Mucosa of gallbladder (tissue), 1 donor: Measurements from ENCODE around the gene EBF4. TPM values are rescaled to one million over a fixed set of nuclear protein-coding genes. Genes with fewer than 3 reads are reported as not detected.
"Not testable (repeated sequence)": the region's sequence is repeated elsewhere in the genome, so short reads cannot be mapped to it uniquely, and the experiment has no call there.

ENCODE experiments used
- DNase-seq: peaks from one replicate; pipeline ENCODE4 v3.0.0-alpha.2; 2020; ENCODE audit warnings: low spot score
- total RNA-seq: library from RNA; stranded (reverse); gene quantifications from one replicate; pipeline ENCODE4 v1.2.1, GENCODE V29; 2021
- donor health status: DM: no; HTN: no; CAD: no.

Gene EBF4
- total RNA-seq, 1 donor from 2014 or later, result 12.7 TPM

GRCh38 chr20:2796011-2796660 lies 103.6 kb downstream of the EBF4 start:
- no peak for DNase-seq

- DNase-seq, result no peak
These were observed 104.8 kb downstream of the EBF4 start for GRCh38 chr20:2797136-2797983.

GRCh38 chr20:2798095-2798805 lies 105.7 kb downstream of the EBF4 start:
- no peak for DNase-seq

GRCh38 chr20:2798814-2799213 lies 106.2 kb downstream of the EBF4 start:
- DNase-seq, result no peak

GRCh38 chr20:2799271-2799670 lies 106.7 kb downstream of the EBF4 start:
- DNase-seq, result no peak

GRCh38 chr20:2799688-2800520 lies 107.3 kb downstream of the EBF4 start:
- DNase-seq, result no peak

GRCh38 chr20:2800521-2801285 lies 108.1 kb downstream of the EBF4 start, which contains the start of gene CPXM1:
CPXM1 (minus strand) TSS chr20:2800627; CDS start chr20:2800572, 55 bp downstream.
- no peak for DNase-seq

GRCh38 chr20:2801286-2801728 lies 108.7 kb downstream of the EBF4 start:
- DNase-seq, result no peak

GRCh38 chr20:2804041-2804828 lies 111.7 kb downstream of the EBF4 start:
- no peak for DNase-seq

- no peak for DNase-seq
These were observed 112.5 kb downstream of the EBF4 start for GRCh38 chr20:2804852-2805688.

- DNase-seq, result no peak
These were observed 113.2 kb downstream of the EBF4 start for GRCh38 chr20:2805689-2806350.

- no peak for DNase-seq
These were observed 113.7 kb downstream of the EBF4 start for GRCh38 chr20:2806351-2806701.

- DNase-seq, result no peak
These were observed 114.4 kb downstream of the EBF4 start for GRCh38 chr20:2807019-2807418.

GRCh38 chr20:2807929-2808328 lies 115.3 kb downstream of the EBF4 start:
- DNase-seq, result not testable (repeated sequence)

- no peak for DNase-seq
These were observed 117.1 kb downstream of the EBF4 start for GRCh38 chr20:2809690-2810089.
